ENCODE results near the gene SPRED2.
"Not testable (repeated sequence)": the region's sequence is repeated elsewhere in the genome, so short reads cannot be mapped to it uniquely, and the experiment has no call there.

Gene SPRED2

DNA sequence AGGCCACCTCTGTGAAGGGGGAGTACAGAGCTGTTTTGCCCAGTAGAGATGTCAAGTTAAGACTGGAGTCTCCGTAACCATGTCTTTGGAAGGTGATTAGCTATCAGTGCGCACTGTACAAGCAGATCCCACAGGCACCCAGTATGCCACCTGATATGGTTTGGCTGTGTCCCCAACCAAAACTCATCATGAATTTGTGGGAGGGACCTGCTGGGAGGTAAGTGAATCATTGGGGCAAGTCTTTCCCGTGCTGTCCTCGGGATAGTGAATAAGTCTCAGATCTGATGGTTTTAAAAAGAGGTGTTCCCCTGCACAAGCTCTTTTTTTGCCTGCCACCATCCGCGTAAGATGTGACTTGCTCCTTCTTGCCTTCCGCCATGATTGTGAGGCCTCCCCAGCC lies 114.6 kb downstream of the SPRED2 start:
- POLR2A ChIA-PET = no interaction called here
- no peak for DNase-seq (ENCODE audit: extremely low spot score)
- TF ChIP-seq FOXA1 (IDR thresholded peaks at IDR 0.05) (no peak), LEF1 (IDR thresholded peaks at IDR 0.05; ENCODE audit: borderline replicate concordance) (no peak), TARDBP (IDR thresholded peaks at IDR 0.05) (no peak), HDGF (IDR thresholded peaks at IDR 0.05; ENCODE audit: borderline replicate concordance) (no peak), SP1 (IDR thresholded peaks at IDR 0.05) (no peak), FOXK2 (IDR thresholded peaks at IDR 0.05) (no peak), BHLHE40 (IDR thresholded peaks at IDR 0.05; ENCODE audit: borderline replicate concordance) (no peak)
- TF ChIP-seq, protein P1, sequence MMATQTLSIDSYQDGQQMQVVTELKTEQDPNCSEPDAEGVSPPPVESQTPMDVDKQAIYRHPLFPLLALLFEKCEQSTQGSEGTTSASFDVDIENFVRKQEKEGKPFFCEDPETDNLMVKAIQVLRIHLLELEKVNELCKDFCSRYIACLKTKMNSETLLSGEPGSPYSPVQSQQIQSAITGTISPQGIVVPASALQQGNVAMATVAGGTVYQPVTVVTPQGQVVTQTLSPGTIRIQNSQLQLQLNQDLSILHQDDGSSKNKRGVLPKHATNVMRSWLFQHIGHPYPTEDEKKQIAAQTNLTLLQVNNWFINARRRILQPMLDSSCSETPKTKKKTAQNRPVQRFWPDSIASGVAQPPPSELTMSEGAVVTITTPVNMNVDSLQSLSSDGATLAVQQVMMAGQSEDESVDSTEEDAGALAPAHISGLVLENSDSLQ (IDR thresholded peaks at IDR 0.05) = no peak
- CTCF ChIA-PET = interaction anchor here (1.1 kb wide), 1 partner anchor 10 kb away, joined by 4 read pairs; no protein-coding TSS in a partner anchor

DNA sequence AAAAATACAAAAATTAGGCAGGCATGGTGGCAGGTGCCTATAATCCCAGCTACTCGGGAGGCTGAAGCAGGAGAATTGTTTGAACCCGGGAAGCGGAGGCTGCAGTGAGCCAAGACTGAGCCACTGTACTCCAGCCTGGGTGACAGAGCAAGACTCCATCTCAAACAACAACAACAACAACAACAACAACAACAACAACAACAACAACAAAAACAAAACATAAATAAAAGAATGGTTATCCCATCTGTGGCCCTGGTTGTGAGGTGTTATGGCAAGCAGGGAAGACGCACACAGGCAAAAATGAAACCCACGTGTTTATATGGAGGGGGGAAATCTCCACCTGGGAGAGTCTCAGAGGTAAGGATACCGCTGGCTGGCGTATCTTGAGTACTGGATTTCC lies 115.0 kb downstream of the SPRED2 start:
- DNase-seq (ENCODE audit: extremely low spot score); POLR2A ChIA-PET: not testable (repeated sequence)
- CTCF ChIA-PET = interaction anchor here (1.1 kb wide), 1 partner anchor 10 kb away, joined by 4 read pairs; no protein-coding TSS in a partner anchor

DNA sequence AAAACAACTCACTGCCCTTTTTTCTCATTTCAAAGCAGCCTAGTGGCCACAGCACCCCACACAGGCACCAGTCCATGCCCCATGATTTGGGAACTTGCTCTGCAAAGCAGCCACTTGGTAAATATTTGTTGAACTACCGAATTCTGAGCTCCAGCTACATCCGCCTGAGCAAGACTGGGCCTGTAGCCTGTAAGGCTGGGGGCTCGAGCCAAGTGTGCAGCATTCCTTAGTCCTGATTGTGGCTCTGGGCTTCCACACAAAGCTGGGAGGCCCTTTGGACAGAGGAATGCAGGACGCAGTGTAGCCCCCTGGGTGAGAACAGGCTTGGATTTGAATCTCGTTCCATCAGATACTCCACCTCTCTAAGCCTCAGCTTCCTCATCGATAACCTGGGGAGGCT lies 116.3 kb downstream of the SPRED2 start:
- POLR2A ChIA-PET = no interaction called here
- no peak for DNase-seq (ENCODE audit: extremely low spot score)
- TF ChIP-seq SUZ12 (IDR thresholded peaks at IDR 0.05) = no peak
- TF ChIP-seq TARDBP (IDR thresholded peaks at IDR 0.05) = no peak
- no peak for TF ChIP-seq HDGF (IDR thresholded peaks at IDR 0.05; ENCODE audit: borderline replicate concordance)
- no peak for TF ChIP-seq FOXK2 (IDR thresholded peaks at IDR 0.05)
- no peak for TF ChIP-seq ELF4 (IDR thresholded peaks at IDR 0.05)
- TF ChIP-seq, protein P1 (IDR thresholded peaks at IDR 0.05) = no peak
- no peak for TF ChIP-seq ZNF384 (IDR thresholded peaks at IDR 0.05)
- CTCF ChIA-PET = no interaction called here

DNA sequence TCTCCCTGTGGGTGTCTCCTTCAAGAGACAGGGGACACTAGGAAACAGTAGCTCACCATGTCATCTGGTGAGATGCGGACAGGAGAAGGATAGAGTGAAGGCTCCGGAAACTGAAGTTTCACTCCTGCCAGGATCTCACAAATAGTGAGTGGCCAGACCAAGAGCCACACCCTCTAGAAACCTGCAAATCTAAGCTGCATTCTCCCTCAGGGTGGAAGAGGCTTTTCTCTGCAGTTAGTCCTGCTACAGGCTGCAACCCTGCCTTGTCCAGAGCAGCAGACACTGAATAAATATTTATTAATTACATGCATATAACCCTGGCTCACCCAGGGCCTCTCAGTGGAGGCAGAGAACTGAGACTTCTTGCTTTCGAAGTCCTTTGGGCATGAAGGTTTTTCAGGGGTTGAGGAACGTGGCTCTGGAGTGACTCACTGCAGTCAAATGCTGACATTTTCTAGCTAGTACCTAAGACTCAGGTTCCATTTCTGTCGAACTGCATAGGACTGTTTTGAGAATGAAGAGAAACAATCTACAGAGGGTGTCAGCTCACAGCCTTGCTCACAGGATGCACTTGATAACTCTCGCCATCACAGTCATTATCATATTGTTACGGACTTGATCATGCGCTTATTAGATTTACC lies 117.5 kb downstream of the SPRED2 start:
- ChIA-PET CTCF (no interaction called here), POLR2A (no interaction called here)
- TF ChIP-seq SP1 (IDR thresholded peaks at IDR 0.05) (no peak), FOXM1 (IDR thresholded peaks at IDR 0.05; ENCODE audit: borderline replicate concordance) (no peak), FOXK2 (IDR thresholded peaks at IDR 0.05) (no peak), LEF1 (IDR thresholded peaks at IDR 0.05; ENCODE audit: borderline replicate concordance) (no peak), FOXA1 (IDR thresholded peaks at IDR 0.05) (no peak), L3MBTL2 (conservative IDR thresholded peaks at IDR 0.05) (no peak), SUZ12 (IDR thresholded peaks at IDR 0.05) (no peak), ARNT (IDR thresholded peaks at IDR 0.05) (no peak), ELF4 (IDR thresholded peaks at IDR 0.05) (no peak), NFRKB (IDR thresholded peaks at IDR 0.05) (no peak)
- TF ChIP-seq, protein P1 (IDR thresholded peaks at IDR 0.05) = no peak
- no peak for DNase-seq (ENCODE audit: extremely low spot score)

DNA sequence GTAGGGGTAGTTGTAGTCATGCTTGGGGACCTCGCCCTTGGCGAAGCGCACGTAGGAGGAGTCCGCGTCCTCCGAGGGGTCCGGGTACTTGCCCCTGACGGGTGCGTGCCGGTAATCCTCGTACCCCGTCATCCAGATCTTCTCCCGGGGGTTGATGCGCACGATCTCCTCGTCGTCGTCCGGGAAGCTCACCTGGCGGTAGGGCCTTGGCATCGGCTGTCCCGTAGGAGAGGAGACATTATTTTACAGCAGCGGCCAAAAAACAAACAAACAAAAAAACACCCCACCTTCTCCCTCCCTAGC lies 118.5 kb downstream of the SPRED2 start:
- POLR2A ChIA-PET = no interaction called here
- TF ChIP-seq, protein P1 (IDR thresholded peaks at IDR 0.05) = no peak
- no peak for TF ChIP-seq L3MBTL2 (conservative IDR thresholded peaks at IDR 0.05)
- no peak for TF ChIP-seq HDGF (IDR thresholded peaks at IDR 0.05; ENCODE audit: borderline replicate concordance)
- no peak for TF ChIP-seq SUZ12 (IDR thresholded peaks at IDR 0.05)
- TF ChIP-seq TARDBP (IDR thresholded peaks at IDR 0.05) = no peak
- no peak for TF ChIP-seq SP1 (IDR thresholded peaks at IDR 0.05)
- TF ChIP-seq LEF1 (IDR thresholded peaks at IDR 0.05; ENCODE audit: borderline replicate concordance) = no peak
- CTCF ChIA-PET = no interaction called here
- no peak for DNase-seq (ENCODE audit: extremely low spot score)

DNA sequence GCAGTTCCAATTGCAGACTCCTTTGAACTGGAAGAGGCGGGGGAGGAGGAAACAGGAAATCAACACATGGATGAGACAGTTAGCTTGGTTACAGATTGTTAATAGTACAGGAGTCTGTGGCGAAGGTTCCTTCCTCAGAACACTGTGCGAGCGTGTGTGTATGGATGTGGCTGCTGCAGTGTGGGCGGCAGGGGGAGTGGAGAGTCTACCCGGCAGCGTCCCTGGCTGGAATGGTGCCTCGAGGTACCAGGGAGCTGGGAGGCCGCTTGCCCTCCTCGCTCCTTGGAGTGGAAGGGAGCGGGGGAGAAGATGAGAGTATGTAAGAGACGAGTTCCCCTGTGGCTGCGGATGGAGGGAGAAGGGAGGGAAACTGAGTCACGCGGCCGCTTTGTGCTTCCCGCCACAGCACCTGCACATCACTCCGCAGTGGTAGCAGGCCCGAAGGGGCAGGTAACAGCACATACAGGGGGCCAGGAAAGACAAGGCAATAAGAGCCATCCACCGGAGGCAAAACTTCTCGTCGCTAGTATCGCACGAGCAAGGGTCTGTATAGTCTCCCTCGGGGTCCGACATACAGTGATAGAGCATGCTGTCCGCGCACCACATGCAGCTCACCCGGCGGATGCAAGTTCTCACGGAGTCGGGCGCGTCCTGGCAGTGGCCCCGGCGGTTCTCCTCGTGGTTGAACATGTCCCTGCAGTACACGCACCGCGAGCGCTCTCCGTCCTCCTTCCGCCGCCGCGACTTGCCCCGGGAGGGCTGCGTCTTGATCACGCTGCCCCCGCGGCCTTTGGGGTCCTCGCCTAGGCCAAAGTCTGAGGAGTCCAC lies 119.1 kb downstream of the SPRED2 start:
- POLR2A ChIA-PET = no interaction called here
- no peak for DNase-seq (ENCODE audit: extremely low spot score)
- CTCF ChIA-PET = no interaction called here
- TF ChIP-seq FOXM1 (IDR thresholded peaks at IDR 0.05; ENCODE audit: borderline replicate concordance) (no peak), NFRKB (IDR thresholded peaks at IDR 0.05) (no peak), CTBP1 (IDR thresholded peaks at IDR 0.05; ENCODE audit: borderline replicate concordance) (no peak), ELF4 (IDR thresholded peaks at IDR 0.05) (no peak), ZNF384 (IDR thresholded peaks at IDR 0.05) (no peak), BHLHE40 (IDR thresholded peaks at IDR 0.05; ENCODE audit: borderline replicate concordance) (no peak), LEF1 (IDR thresholded peaks at IDR 0.05; ENCODE audit: borderline replicate concordance) (no peak), ARNT (IDR thresholded peaks at IDR 0.05) (no peak), FOXK2 (IDR thresholded peaks at IDR 0.05) (no peak), SUZ12 (IDR thresholded peaks at IDR 0.05) (no peak), SP1 (IDR thresholded peaks at IDR 0.05) (no peak), L3MBTL2 (conservative IDR thresholded peaks at IDR 0.05) (no peak), TARDBP (IDR thresholded peaks at IDR 0.05) (no peak), HDGF (IDR thresholded peaks at IDR 0.05; ENCODE audit: borderline replicate concordance) (no peak), FOXA1 (IDR thresholded peaks at IDR 0.05) (no peak)
- TF ChIP-seq, protein P1 (IDR thresholded peaks at IDR 0.05) = no peak
